Measurements from ENCODE around the gene METTL17. TPM values are rescaled to one million over a fixed set of nuclear protein-coding genes. Genes with fewer than 3 reads are reported as not detected.

The METTL17 gene
- total and polyA plus RNA-seq, 9 of the 15 experiments (the other 6 are each of a cell fraction or from before 2014, with no cell fraction given) = 65.6 to 150 (median 90.0) TPM

DNA sequence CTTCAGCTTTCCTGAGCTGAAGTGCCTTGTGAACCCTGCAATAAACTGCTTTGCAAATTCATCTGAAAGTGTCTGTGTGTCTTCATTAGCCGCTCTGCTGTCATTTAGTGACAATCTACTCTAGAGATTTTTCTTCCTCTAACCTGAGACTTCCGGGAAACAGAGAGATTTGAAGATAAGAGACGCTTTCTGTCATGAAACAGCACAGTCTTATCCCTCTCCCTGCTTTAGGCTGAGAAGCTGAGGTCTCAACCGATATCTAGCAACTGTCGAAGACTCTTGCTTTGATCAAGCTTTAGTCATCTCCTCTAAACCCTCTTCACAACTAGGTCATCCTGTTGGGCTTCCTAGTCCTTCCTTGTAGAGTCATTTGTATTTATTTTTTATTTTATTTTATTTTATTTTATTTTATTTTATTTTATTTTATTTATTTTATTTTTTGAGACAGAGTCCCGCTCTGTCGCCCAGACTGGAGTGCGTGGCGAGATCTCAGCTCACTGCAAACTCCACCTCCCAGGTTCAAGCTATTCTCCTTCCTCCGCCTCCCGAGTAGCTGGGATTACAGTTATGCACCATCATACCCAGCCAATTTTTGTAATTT lies 33.3 kb upstream of the METTL17 start:
- no peaks in the 10 kb centered on the region for H3K36me3 ChIP-seq (ENCODE audit: control insufficient read depth, insufficient read depth, low read length)
- ChIA-PET CTCF (ENCODE audit: low intra/inter-chr PET ratio) (no interaction called here), POLR2A (no interaction called here)
- no peaks in the 10 kb centered on the region for H3K4me1 ChIP-seq (replicated peaks in 1 of 2; ENCODE audit: control insufficient read depth in 2 of 2, insufficient read depth in 2 of 2, low read length in 2 of 2)
- no TSS peak for BruUV-seq (replicated peaks)
- no peak for DNase-seq (ENCODE audit: extremely low read depth in 1 of 4, low spot score in 3 of 4)
- no peak overlapping the region for H3K9ac ChIP-seq (ENCODE audit: insufficient read depth in 1 of 2, low read depth in 2 of 2, low read length in 2 of 2)
- 22% methylated on average over 11 of the region's 11 CpGs for WGBS (ENCODE audit: insufficient coverage, low coverage, missing lambda C conversion rate)
- H3K79me2 ChIP-seq (ENCODE audit: control insufficient read depth, insufficient read depth, low read length) = no peaks in the 10 kb centered on the region
- TF ChIP-seq ETV6 (IDR thresholded peaks at IDR 0.05; ENCODE audit: borderline replicate concordance in 1 of 2, low read depth in 2 of 2, low read length in 1 of 2) (peak; percentile 72 to 78; a peak in 2 of 4 replicates), ETV6 (CRISPR knock-in tag; IDR thresholded peaks at IDR 0.05; ENCODE audit: borderline replicate concordance) (no peak), GABPA (tag; conservative IDR thresholded peaks at IDR 0.05; ENCODE audit: low read depth) (0 out of 2 replicates have a peak, but pooled peaks have one; percentile 27), ZNF561 (CRISPR knock-in tag; conservative IDR thresholded peaks at IDR 0.05) (no peak), BRF1 (IDR thresholded peaks at IDR 0.05; ENCODE audit: borderline replicate concordance, extremely low read depth, insufficient read length) (no peak), TAL1 (IDR thresholded peaks at IDR 0.05) (no peak), ETV1 (tag; conservative IDR thresholded peaks at IDR 0.05; ENCODE audit: low read depth) (peak; percentile 50; the same call in 1 of the 2 replicates), ZC3H11A (IDR thresholded peaks at IDR 0.05; ENCODE audit: low read depth, low read length) (no peak), ELF1 (tag; IDR thresholded peaks at IDR 0.05) (peak; percentile 41; the same call in 1 of the 2 replicates), SIRT6 (IDR thresholded peaks at IDR 0.05; ENCODE audit: low read depth, low read length) (no peak)
- TF ChIP-seq, protein P1, sequence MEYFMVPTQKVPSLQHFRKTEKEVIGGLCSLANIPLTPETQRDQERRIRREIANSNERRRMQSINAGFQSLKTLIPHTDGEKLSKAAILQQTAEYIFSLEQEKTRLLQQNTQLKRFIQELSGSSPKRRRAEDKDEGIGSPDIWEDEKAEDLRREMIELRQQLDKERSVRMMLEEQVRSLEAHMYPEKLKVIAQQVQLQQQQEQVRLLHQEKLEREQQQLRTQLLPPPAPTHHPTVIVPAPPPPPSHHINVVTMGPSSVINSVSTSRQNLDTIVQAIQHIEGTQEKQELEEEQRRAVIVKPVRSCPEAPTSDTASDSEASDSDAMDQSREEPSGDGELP (CRISPR knock-in tag; IDR thresholded peaks at IDR 0.05; ENCODE audit: borderline replicate concordance) = no peak
- TF ChIP-seq, protein P2, sequence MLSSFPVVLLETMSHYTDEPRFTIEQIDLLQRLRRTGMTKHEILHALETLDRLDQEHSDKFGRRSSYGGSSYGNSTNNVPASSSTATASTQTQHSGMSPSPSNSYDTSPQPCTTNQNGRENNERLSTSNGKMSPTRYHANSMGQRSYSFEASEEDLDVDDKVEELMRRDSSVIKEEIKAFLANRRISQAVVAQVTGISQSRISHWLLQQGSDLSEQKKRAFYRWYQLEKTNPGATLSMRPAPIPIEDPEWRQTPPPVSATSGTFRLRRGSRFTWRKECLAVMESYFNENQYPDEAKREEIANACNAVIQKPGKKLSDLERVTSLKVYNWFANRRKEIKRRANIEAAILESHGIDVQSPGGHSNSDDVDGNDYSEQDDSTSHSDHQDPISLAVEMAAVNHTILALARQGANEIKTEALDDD (IDR thresholded peaks at IDR 0.05) = 0 out of 2 replicates have a peak, but pooled peaks have one; percentile 19
- TF ChIP-seq, protein P3, sequence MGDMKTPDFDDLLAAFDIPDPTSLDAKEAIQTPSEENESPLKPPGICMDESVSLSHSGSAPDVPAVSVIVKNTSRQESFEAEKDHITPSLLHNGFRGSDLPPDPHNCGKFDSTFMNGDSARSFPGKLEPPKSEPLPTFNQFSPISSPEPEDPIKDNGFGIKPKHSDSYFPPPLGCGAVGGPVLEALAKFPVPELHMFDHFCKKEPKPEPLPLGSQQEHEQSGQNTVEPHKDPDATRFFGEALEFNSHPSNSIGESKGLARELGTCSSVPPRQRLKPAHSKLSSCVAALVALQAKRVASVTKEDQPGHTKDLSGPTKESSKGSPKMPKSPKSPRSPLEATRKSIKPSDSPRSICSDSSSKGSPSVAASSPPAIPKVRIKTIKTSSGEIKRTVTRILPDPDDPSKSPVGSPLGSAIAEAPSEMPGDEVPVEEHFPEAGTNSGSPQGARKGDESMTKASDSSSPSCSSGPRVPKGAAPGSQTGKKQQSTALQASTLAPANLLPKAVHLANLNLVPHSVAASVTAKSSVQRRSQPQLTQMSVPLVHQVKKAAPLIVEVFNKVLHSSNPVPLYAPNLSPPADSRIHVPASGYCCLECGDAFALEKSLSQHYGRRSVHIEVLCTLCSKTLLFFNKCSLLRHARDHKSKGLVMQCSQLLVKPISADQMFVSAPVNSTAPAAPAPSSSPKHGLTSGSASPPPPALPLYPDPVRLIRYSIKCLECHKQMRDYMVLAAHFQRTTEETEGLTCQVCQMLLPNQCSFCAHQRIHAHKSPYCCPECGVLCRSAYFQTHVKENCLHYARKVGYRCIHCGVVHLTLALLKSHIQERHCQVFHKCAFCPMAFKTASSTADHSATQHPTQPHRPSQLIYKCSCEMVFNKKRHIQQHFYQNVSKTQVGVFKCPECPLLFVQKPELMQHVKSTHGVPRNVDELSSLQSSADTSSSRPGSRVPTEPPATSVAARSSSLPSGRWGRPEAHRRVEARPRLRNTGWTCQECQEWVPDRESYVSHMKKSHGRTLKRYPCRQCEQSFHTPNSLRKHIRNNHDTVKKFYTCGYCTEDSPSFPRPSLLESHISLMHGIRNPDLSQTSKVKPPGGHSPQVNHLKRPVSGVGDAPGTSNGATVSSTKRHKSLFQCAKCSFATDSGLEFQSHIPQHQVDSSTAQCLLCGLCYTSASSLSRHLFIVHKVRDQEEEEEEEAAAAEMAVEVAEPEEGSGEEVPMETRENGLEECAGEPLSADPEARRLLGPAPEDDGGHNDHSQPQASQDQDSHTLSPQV (IDR thresholded peaks at IDR 0.05) = no peak
- H3K4me3 ChIP-seq = no peak overlapping the region
- intact Hi-C loops (cut with micrococcal nuclease) = no loop called here
- no peak for FAIRE-seq
- ATAC-seq = no peak; the same call in 2 of the 3 replicates
- H3K27ac ChIP-seq (ENCODE audit: extremely low read depth, low read depth, low read length) = no peak overlapping the region
- H4K20me1 ChIP-seq (replicated peaks; ENCODE audit: control insufficient read depth, insufficient read depth, low read length) = no peaks in the 10 kb centered on the region
- H3K27me3 ChIP-seq (ENCODE audit: control insufficient read depth in 2 of 2, insufficient read depth in 2 of 2, low read length in 2 of 2) = no peaks in the 10 kb centered on the region; a peak in 3 of 5 replicates
- H2AFZ ChIP-seq (ENCODE audit: low read depth, low read length) = no peak overlapping the region
- no peak overlapping the region for H3K4me2 ChIP-seq (ENCODE audit: insufficient read depth, low read length)
- no peaks in the 10 kb centered on the region for H3K9me3 ChIP-seq (replicated peaks; ENCODE audit: control insufficient read depth, insufficient read depth, low read depth, low read length)
- H3K9me1 ChIP-seq (ENCODE audit: control insufficient read depth, insufficient read depth, low read length) = no peaks in the 10 kb centered on the region
- in situ Hi-C loops (cut with MboI) = loop anchor here (5.0 to 25.0 kb wide), 2 partner anchors 84 to 244 kb away; no protein-coding TSS in a partner anchor

All from K562 (cell line).